HL-60 (cell line): ENCODE data around the gene KLHL5.

Source experiments
- DNase-seq, 2 experiments: peaks; one replicate each; pipeline ENCODE4 v3.0.0-alpha.2; 2010 to 2020; ENCODE audit warnings: low read depth in 1 of 2, low spot score in 1 of 2
- H3K27ac ChIP-seq: fragments of 250-450 bp; sonication (Bioruptor Pico); replicated peaks from 2 replicates; pipeline ENCODE4 v1.5.1; 2020; ENCODE audit warnings: mild to moderate bottlenecking, moderate library complexity
- H3K27me3 ChIP-seq: fragments of 250-450 bp; sonication (Bioruptor Pico); 2 replicates; pipeline ENCODE4 v1.5.1; 2021; ENCODE audit warnings: mild to moderate bottlenecking, moderate library complexity; ENCODE audit not compliant: insufficient read depth, poor library complexity, severe bottlenecking
- H3K4me3 ChIP-seq: replicated peaks from 2 replicates; pipeline ENCODE4 v1.5.1; 2011; ENCODE audit warnings: mild to moderate bottlenecking, control low read depth, low read length; ENCODE audit not compliant: insufficient read depth
- CTCF ChIP-seq: IDR thresholded peaks from one replicate; pipeline ENCODE4 v1.5.1; 2011; ENCODE audit warnings: low read length, control low read depth, inconsistent platforms; ENCODE audit not compliant: insufficient read depth
- GABPA ChIP-seq: IDR thresholded peaks from 2 replicates; pipeline ENCODE4 v1.6.1; 2012; ENCODE audit warnings: low read depth
- POLR2AphosphoS5 ChIP-seq: IDR thresholded peaks from 2 replicates; pipeline ENCODE4 v1.6.1; 2012; ENCODE audit warnings: low read depth
- REST ChIP-seq: IDR thresholded peaks from 2 replicates; pipeline ENCODE4 v1.6.1; 2012; ENCODE audit warnings: low read depth; ENCODE audit not compliant: insufficient replicate concordance
- SPI1 ChIP-seq: IDR thresholded peaks from 2 replicates; pipeline ENCODE4 v1.6.1; 2012; ENCODE audit warnings: low read depth, mild to moderate bottlenecking, borderline replicate concordance

The KLHL5 gene

GRCh38 chr4:39169426-39169825 is 107.4 kb downstream of the KLHL5 start:
- no peak for DNase-seq
- TF ChIP-seq GABPA (no peak), CTCF (no peak), REST (no peak), POLR2AphosphoS5 (no peak), SPI1 (no peak)
- H3K27me3 ChIP-seq = no peaks in the 10 kb centered on the region
- H3K27ac ChIP-seq = no peak overlapping the region
- H3K4me3 ChIP-seq = no peak overlapping the region

GRCh38 chr4:39170301-39170700 is 108.3 kb downstream of the KLHL5 start:
- TF ChIP-seq GABPA (no peak), SPI1 (no peak), POLR2AphosphoS5 (no peak), REST (no peak), CTCF (no peak)
- Histone ChIP-seq H3K27ac (0 out of 2 replicates have a peak overlapping the region, but pooled peaks have one; percentile 11), H3K27me3 (no peaks in the 10 kb centered on the region), H3K4me3 (no peak overlapping the region)
- no peak for DNase-seq
